ENCODE results near the gene LINGO3. TPM values are rescaled to one million over a fixed set of nuclear protein-coding genes. Genes with fewer than 3 reads are reported as not detected.

The LINGO3 gene
- polyA plus RNA-seq, 1 donor from 2014 or later = 2.7 TPM

GRCh38 chr19:2341244-2341751, 33.3 kb upstream of the LINGO3 start:
- Histone ChIP-seq H3K36me3 (ENCODE audit: insufficient read depth, low read length) (peaks cover 3% of the 10 kb centered on the region), H3K9me3 (ENCODE audit: low read length) (no peaks in the 10 kb centered on the region), H3K79me2 (replicated peaks; ENCODE audit: insufficient read depth, low read length) (no peaks in the 10 kb centered on the region), H3K4me3 (ENCODE audit: low read length) (no peak overlapping the region), H3K9me2 (ENCODE audit: insufficient read depth, low read length) (no peaks in the 10 kb centered on the region), H4K20me1 (ENCODE audit: insufficient read depth) (no peaks in the 10 kb centered on the region), H3F3A (ENCODE audit: insufficient read depth, low read length, poor library complexity, severe bottlenecking) (no peaks in the 10 kb centered on the region), H3K27ac (ENCODE audit: low read length) (no peak overlapping the region), H3K4me2 (ENCODE audit: low read length) (no peak overlapping the region), H3K9ac (ENCODE audit: low read length) (no peak overlapping the region), H2AFZ (ENCODE audit: low read depth, low read length) (no peak overlapping the region), H3K27me3 (ENCODE audit: insufficient read depth, low read depth, low read length) (no peaks in the 10 kb centered on the region)
- TF ChIP-seq MXI1 (conservative IDR thresholded peaks at IDR 0.05; ENCODE audit: poor library complexity, severe bottlenecking) (no peak), SMC3 (conservative IDR thresholded peaks at IDR 0.05; ENCODE audit: poor library complexity) (no peak), EZH2 (IDR thresholded peaks at IDR 0.05; ENCODE audit: borderline replicate concordance, insufficient read depth, low read length, poor library complexity, severe bottlenecking) (no peak), TAF1 (IDR thresholded peaks at IDR 0.05; ENCODE audit: low read depth) (no peak), POLR2AphosphoS5 (IDR thresholded peaks at IDR 0.05) (no peak), RAD21 (conservative IDR thresholded peaks at IDR 0.05) (no peak), CTCF (IDR thresholded peaks at IDR 0.05; ENCODE audit: poor library complexity, severe bottlenecking) (no peak), EP300 (conservative IDR thresholded peaks at IDR 0.05; ENCODE audit: poor library complexity, severe bottlenecking) (no peak), REST (IDR thresholded peaks at IDR 0.05; ENCODE audit: borderline replicate concordance) (no peak)

GRCh38 chr19:2340496-2341243, 32.7 kb upstream of the LINGO3 start:
- H3K9ac ChIP-seq (ENCODE audit: low read length) = no peak overlapping the region
- no peaks in the 10 kb centered on the region for H3K9me3 ChIP-seq (ENCODE audit: low read length)
- no peak overlapping the region for H2AFZ ChIP-seq (ENCODE audit: low read depth, low read length)
- no peaks in the 10 kb centered on the region for H3K9me2 ChIP-seq (ENCODE audit: insufficient read depth, low read length)
- H3F3A ChIP-seq (ENCODE audit: insufficient read depth, low read length, poor library complexity, severe bottlenecking) = no peaks in the 10 kb centered on the region
- H4K20me1 ChIP-seq (ENCODE audit: insufficient read depth) = no peaks in the 10 kb centered on the region
- no peak overlapping the region for H3K27ac ChIP-seq (ENCODE audit: low read length)
- TF ChIP-seq EZH2 (IDR thresholded peaks at IDR 0.05; ENCODE audit: borderline replicate concordance, insufficient read depth, low read length, poor library complexity, severe bottlenecking) (no peak), TAF1 (IDR thresholded peaks at IDR 0.05; ENCODE audit: low read depth) (no peak), EP300 (conservative IDR thresholded peaks at IDR 0.05; ENCODE audit: poor library complexity, severe bottlenecking) (no peak), MXI1 (conservative IDR thresholded peaks at IDR 0.05; ENCODE audit: poor library complexity, severe bottlenecking) (no peak), CTCF (IDR thresholded peaks at IDR 0.05; ENCODE audit: poor library complexity, severe bottlenecking) (no peak), POLR2AphosphoS5 (IDR thresholded peaks at IDR 0.05) (no peak), SMC3 (conservative IDR thresholded peaks at IDR 0.05; ENCODE audit: poor library complexity) (no peak), REST (IDR thresholded peaks at IDR 0.05; ENCODE audit: borderline replicate concordance) (no peak), RAD21 (conservative IDR thresholded peaks at IDR 0.05) (no peak)
- H3K27me3 ChIP-seq (ENCODE audit: insufficient read depth, low read depth, low read length) = no peaks in the 10 kb centered on the region
- H3K4me2 ChIP-seq (ENCODE audit: low read length) = no peak overlapping the region
- peaks cover 3% of the 10 kb centered on the region for H3K36me3 ChIP-seq (ENCODE audit: insufficient read depth, low read length)
- H3K79me2 ChIP-seq (replicated peaks; ENCODE audit: insufficient read depth, low read length) = peaks cover 4% of the 10 kb centered on the region
- H3K4me3 ChIP-seq (ENCODE audit: low read length) = no peak overlapping the region

Measured in neural cell (in vitro differentiated cells).